ENCODE data around the gene FAM114A1. TPM values are rescaled to one million over a fixed set of nuclear protein-coding genes. Genes with fewer than 3 reads are reported as not detected.

FAM114A1 gene
- total and polyA plus RNA-seq, 2 of the 8 experiments (the other 6 are each of a cell fraction or from before 2014, with no cell fraction given): 9.5 to 12.0 TPM

DNA sequence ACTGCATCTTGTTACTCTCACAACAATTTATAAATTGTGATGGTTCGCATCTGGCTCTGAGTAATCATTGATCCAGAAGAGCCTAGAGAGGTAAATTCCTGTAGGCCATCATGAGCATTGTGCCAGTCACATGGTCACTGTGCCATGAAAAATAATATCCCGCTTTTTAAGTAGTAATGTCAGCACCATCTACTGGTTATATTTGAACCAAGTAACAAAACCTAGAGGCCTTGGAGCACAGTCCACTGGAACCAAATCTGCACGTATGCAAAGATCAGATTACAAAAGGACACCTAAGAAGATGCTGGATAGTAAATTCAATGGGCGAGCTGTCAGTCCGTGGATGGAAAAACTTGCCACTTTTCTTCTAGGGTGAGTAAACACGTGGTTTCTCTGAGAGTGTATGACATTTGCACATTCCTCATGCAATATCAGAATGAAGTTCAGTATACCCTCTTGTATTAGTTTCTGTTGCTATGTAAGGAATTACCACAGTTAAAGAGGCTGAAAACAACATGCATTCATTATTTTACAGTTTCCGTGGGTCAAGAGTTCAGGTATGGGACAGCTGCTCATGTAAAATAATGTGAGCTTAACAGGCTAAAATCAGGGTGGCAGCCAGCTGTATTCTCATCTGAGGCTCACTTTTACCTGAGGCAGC, 26.8 kb downstream of the FAM114A1 start (continued):
- TF ChIP-seq CHD1 (IDR thresholded peaks at IDR 0.05; ENCODE audit: low read depth, low read length) (no peak), HDAC2 (IDR thresholded peaks at IDR 0.05; ENCODE audit: borderline replicate concordance in 1 of 2, low read depth in 2 of 2, low read length in 2 of 2) (no peak), BACH1 (IDR thresholded peaks at IDR 0.05; ENCODE audit: low read length) (no peak), CTBP2 (IDR thresholded peaks at IDR 0.05; ENCODE audit: borderline replicate concordance, insufficient read depth, insufficient read length, low read length) (no peak), JUND (IDR thresholded peaks at IDR 0.05; ENCODE audit: low read length) (no peak), TBP (IDR thresholded peaks at IDR 0.05; ENCODE audit: low read depth, low read length) (no peak), JUN (IDR thresholded peaks at IDR 0.05; ENCODE audit: low read depth, low read length) (no peak)
- TF ChIP-seq, protein P1, sequence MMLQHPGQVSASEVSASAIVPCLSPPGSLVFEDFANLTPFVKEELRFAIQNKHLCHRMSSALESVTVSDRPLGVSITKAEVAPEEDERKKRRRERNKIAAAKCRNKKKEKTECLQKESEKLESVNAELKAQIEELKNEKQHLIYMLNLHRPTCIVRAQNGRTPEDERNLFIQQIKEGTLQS (IDR thresholded peaks at IDR 0.05; ENCODE audit: insufficient read depth, low read depth, low read length): no peak

Measured in H1 (cell line).